Stimulated activated CD8-positive, alpha-beta memory T cell treated with anti-CD3 and anti-CD28 coated beads, Interleukin-12 subunit alpha, Interleukin-12 subunit beta, amount 100 ng/mL, for 1 hour (primary cell): ENCODE results near the gene NUDT1.

ENCODE experiments used
- DNase-seq: peaks from one replicate; pipeline ENCODE4 v3.0.0-alpha.2; 2020; ENCODE audit warnings: low read depth

NUDT1 gene

DNA sequence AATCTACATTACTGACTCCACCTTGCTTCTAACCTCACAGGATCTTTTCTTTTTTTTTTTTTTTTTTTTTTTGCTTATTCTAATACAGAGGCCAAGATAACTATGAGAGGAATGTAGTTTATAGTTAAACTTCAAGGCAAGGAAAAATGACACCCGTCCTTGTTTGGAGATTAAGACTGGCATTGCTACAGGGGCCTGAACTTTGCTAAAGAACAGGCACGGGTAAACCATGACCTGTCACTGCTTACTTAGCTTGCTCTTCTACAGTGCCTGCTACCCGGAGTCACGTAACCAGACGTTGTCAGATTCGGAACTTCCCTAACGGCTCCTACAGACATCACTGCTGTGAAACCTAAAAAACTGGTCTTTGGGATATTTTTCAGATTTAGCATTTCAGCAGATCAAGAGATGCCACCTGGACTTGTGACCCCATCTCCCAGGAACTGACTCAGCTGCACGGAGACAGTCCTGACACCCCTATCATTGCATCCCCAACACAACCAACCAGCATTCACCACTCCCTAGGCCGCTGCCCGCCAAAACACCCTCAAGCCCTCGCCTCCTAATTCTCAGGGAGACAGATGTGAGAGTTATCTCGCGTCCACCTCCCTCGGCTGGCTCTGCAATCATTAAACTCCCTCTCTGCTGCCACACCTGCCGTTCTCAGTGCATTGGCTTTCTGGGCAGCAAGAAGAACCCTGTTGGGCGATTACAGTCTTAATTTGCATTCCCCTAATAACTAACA is 36.8 kb upstream of the NUDT1 start:
- no peak for DNase-seq

DNA sequence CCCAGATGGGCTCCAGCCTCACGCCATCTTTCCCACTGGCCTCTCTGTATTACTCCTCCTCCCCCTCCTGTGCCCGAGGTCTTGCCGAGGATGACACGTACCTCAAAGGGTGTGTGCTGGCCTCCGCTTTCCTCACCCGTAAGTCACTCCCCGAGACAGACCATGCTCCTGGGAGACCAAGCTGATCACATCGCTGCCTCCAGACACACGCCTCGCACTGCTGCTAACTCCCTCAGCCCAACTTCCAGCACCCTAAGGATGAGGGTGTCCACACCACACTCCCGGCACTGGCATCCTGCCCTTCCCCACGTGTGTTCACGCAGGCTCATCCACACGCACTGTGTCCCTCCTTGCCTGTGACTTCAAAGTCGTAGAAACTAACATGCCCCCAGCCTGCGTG is 33.3 kb upstream of the NUDT1 start:
- DNase-seq, result no peak

DNA sequence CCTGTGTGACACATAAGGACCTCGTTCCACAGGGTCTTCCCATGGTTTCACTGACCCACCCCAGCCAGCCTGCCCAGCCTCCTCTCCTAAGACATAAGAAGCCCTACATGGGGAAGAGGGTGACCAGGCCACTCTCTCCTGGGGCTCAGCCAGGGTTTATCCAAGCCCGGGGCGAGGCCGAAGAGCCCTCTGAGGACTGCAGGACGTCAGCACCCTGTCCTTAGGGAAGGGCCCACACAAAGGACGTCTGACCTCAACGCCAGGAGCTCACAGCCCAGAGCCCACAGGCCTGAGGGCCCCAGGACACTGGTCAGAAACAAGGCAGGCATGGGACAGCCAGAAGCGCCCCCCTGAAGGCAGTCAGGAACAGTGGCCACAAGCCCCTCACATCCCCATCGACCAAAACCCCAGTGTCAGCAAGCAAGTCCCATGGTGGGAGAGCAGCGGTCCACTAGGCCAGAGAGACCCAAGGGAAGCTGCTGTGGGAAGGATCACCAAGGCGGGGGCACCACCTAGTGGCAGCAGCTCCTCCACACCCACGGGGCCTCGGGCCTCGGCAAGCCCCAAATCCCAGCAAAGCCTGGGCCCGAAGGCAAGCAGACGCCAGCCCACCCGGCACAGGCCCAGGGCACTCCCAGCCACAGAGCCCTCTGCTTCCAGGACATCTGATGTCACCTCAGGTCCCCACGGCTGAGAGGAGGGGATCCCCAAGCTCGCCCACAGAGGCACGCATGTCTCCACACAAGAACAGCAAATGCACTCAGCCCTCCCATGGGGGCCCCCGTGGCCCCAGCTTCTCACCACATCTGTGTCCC is 32.7 kb upstream of the NUDT1 start:
- DNase-seq, result no peak

DNA sequence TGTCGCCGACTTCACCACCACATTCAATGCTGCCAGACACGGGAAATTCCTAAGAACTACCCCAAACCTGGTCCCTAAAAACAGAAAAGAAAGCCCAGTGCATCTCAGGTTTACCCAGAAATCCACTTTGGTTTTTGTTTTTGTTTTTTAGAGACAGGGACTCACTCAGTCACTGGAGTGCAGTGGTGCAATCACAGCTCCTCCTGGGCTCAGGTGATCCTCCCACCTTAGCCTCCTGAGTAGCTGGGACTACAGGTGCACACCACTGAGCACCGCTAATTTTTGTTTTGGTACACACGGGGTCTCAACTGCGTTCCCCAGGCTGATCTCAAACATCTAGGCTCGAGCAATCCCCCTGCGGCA is 32.1 kb upstream of the NUDT1 start:
- DNase-seq, result no peak

DNA sequence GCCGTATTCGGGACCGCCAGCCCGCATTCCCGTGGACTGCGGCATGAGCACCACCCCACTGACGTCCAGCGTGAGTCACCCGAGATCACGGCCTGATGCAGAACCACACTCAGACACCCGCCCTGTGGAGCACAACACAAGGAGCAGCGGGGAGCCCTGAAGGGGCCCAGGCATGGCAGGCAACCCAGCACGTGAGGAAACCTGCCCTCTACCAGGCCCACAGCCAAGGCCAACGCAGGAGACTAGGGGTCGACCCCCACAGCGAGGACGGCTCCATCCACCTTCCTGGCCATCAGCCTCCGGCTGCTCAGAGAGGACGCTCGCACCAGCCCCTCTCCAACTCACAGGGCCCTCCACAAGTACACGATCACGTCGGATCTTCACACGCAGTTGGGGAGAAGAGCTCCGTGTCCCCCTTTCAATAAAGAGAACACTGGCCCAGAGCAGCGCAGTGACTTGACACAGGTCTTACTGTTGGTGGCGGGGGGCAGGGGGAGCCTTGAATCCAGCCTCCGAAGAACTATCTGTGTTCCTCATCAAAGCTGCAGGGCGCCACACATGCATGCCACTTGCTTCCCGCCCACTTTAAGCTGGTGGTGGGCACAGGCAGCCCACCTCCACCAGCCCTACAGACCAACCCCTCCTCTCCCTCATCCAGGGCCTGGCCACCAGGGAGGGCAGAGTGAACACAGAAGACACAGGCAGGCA is 31.3 kb upstream of the NUDT1 start:
- no peak for DNase-seq

DNA sequence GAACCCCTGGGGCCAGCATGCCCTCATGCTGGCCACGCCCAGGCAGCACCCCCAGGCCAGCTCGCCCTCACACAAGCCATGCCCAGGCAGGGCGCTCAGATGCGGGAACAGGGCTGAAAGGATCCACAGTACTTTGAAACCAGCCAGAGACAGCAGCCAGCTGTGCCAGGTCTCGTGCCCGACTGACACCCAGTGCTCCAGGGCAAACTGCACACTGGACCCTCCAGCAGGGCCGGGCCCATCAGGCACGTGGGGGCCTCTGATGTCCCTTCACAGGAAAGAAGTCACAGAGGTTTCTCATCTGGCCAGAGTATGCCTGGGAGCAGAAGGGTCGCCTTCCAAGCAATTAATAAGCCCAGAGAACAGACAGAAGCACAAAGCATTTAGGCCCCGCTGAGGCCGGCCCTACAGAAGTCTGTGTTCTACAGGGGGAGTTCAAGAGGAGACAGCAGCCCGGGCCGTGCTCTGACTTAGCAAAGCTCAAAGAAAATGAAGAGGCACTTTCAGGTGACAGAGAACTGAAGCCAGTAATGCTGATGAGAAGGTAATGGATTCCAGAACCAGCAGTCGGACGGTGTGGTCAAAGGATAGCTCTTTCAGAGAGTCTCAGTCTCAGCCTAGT is 30.7 kb upstream of the NUDT1 start:
- no peak for DNase-seq

DNA sequence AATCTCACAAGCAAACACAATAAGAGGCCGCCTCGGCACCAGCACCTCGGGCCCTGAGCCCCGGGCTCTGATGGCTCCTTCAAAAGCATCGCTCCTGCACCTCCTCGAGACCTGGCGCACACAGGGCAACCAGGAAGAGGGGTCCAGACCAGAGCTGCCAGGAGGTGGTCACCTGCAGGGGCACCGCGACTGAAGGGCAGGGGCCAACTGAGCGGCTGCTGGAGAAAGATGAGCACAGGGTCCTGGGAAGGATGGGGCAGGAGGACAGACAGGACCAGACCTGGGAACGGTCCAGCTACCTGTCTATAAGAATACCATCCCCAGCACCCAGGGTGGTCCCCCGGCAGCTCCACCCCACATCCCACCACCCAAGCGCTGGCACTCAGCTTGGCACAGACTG is 30.1 kb upstream of the NUDT1 start:
- no peak for DNase-seq

DNA sequence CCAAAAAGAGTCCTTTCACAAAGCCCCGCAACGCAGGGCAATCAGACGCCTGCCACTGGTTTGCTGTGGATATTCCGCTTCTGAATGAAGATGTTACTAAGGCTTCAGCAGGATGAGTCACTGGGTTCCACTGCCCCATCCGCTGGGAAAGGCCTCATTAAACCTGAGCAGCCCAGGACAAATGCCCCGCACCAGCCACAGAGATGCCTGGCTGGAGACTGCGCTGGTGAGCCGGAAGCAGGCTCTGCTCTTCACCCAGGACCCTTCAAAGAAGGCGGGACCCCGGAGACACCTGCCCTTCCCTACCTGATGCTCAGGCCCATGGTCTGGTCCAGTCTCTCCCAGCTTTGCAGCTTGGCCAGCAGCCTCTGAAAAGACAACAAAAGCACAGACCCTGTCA is 29.1 kb upstream of the NUDT1 start:
- DNase-seq, result no peak

DNA sequence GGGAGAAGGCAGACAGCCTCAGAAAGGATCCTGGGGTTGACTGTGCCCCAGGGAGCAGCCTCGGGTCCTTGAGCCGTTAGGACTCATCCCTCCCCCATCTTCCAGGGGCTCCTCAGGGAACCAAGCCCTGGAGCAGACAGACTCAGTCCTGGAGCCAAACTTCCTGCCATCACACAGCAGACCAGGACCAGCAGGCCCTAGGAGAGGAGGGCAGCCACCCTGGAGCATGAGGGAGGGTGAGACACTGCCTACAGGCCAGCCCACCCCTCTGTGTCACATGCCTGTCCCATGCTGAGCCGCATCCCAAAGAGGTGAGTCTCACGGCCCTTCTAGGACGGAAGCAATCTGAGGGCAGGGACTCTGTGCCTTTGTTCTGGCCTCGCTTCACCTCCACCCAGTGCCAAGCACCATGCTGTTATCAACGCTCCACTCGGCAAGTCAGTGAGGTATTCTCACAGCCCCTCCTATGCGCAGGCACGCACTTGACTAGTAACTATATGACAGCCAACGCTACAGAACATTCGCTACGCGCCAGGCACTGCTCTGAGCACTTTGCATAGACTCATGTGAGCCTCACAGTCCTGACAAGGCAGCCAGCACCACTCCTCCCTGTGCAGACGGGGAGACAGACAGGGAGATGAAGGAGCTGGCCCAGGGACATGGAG is 28.3 kb upstream of the NUDT1 start:
- no peak for DNase-seq

DNA sequence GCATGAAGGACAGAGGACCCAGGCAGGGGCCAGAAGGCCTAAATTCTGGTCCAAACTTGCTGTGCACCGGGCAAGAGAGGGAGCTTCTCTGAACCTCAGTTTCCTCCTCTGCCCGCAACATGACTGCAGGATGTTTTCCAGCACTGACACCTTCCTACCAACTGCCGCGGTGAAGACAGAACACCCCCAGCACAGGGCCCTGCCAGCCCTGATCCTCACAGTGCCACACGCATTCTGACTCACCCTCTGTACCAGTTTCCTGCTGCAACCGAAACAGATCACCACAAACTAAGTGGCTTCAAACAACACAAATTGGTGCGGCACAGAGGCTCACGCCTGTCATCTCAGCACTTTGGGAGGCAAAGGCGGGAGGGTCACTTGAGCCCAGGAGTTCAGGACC is 27.4 kb upstream of the NUDT1 start:
- DNase-seq, result no peak

DNA sequence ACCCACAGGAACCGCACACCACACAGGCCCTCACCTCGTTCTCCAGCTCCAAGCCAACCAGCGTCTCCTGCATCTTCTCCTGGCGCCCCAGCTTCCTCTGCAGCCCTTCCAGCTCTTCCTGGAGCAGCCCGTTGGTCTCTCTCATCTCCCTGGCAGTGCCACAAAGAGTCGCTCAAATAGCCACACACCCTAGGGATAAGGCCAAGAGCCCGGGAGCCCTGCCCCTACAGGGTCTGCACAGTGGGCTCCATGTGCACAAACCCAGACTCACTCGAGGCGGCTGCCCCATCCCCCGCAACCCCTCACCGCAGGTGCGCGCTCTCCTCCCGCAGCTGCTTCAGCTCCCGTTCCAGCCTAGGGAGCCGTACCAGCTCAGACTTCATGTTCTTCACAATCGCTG is 26.2 kb upstream of the NUDT1 start:
- no peak for DNase-seq

DNA sequence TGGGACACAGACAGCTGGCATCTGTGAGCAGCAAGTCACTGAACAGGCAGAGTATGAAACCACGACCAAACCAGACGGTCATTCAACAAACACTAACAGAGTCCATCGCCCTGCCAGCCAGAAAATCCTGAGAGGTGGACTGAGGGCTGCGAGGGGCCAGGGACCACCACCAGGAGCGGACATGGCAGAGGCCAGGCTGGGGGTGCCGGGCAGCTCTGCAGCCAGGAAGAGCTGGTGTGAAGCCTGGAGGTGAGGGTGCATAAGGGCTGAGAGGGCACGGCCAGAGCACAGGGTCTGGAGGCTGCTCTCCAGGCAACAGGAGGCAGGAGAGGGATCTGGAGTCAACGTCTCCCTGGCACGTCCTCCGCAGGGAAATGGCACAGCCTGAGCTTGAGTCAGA is 24.8 kb upstream of the NUDT1 start:
- DNase-seq, result no peak

DNA sequence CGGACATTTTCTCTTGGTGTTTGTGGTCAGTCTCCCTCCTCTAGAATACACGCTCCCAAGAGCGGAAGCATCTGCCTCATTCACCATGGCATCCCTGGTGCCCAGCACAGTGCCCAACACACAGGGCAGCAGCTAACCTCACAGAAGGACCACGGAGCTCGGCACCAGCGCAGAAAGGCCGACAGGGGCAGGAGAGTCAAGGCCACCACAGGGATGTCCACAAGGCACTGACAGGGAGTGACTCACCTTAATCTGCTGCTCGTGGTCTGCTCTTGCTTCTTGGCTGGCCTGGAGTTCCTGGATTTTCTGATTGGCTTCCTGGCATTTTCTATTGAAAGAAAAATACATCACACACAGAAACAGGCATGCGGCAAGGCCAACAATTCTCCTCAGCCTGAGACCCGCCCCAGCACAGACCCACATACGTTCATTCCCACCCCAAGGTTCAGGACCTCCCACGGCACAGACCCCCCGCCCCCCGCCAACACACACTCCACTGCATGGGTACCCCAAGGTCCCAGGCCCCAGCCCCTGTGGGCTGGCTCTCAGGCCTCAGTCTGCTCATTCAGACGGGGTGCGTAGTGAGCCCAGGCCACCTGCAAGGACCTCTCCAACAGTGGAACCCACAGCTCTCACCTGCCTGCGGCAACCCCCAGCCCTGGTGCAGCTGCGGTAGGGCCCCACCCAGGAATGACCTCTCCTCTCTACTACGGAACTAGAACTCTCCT is 24.1 kb upstream of the NUDT1 start:
- no peak for DNase-seq

DNA sequence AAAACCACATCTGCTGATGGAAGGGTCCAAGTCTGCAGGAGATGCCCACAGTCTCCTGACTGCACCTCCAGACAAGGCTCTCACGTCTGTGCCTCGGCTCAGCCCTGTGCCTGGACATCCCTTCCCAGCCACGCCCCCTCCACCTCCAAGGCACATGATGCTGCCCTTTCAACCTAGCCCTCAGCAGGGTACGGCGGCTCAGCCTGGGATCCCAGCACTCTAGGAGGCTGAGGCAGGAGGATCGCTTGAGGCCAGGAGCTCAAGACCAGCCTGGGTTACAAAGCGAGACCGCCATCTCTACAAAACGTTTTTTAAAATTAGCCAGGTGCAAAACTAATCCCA is 23.6 kb upstream of the NUDT1 start:
- DNase-seq, result no peak

DNA sequence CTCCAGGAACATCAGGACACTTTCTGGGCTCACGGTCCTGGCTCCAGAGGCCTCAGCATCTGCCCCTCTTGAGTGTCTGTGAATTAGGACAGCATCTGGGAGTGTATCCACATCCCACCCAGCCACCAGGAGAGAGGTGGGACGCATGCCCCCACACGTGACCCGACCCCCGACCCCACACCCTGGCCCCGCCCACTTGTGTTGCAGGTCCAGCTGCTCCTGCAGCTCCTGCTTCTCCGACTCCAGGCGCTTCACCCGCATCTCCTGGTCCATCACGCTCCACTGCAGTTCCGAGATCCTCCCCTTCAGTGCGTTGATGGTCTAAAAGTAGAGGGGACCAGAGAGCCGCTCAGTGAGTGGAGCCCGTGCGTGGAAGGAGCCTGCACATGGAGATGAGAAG is 22.9 kb upstream of the NUDT1 start:
- no peak for DNase-seq

DNA sequence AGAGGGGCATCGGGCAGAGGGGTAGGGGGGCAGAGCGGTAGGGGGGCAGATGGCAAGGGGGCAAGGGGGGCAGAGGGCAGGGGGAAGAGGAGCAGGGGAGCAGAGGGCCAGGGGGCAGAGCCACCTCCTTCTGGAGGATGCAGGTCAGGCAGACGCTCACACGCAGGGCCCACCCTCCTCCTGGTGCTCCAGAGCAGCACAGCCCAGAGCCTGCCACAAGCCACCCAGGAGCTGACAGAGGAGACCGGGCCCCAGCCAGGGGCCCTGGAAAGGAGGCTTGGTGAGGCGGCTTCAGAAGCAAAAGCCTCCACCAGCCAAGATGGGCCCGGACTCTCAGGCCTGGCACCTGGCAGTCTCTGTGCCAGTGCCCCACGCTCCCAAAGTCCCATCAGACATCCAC is 22.4 kb upstream of the NUDT1 start:
- DNase-seq, result no peak

DNA sequence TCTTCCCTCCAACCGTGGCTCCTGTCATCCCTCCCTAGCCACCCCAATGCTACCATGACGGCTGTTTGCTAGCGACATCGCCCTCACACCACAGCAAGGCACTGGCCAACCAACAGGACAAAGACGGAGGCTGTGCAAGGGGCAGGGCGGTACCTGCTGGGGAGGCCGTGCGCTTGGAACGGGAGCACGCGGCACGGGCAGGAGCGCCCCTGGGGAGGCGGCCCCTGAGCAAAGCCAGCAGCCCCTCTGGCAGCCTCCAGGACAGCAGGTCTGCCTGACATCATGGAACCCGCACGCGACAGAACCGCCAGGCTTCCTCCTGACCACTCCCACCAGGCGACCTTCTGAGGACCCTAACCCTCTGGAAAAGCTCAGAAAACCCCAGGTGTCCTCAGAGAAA is 22.0 kb upstream of the NUDT1 start:
- DNase-seq, result no peak

DNA sequence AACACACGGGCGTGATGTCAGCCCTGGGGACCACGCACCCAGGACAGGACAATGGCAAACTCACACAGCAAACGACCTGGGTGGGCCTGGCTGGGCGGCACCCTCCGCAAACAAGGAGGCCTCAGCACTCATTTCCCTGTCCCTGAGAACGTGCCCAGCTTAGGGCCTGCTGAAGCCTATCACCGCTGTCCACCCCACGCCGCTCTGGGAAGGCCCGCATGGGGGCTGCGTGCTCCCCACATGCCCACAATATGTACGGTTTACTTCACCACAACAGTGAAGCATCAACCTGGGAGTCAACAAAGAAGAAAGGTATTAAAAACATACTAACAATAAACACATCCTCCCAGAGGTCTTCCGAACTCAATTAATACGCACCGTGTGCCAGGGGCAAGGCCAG is 21.5 kb upstream of the NUDT1 start:
- DNase-seq, result no peak

DNA sequence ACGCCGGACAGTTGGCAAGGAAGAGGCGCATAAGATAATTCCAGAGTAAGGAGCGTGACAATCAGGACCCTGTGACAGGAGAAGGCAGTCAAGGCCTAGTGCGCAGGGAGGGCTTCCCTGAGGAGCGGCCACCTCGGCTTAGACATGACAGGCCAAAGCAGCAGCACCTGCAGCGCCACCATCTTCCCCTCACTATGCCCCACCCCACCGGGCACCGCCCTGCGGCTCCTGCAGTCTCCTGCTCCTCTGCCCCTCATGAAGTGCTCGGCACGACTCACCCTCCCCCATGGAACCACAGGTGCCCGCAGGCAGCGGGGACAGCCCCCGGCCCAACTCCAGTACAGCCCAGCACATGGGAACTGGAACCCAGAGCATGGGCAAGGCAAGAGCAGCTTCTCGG is 21.1 kb upstream of the NUDT1 start:
- DNase-seq, result no peak

DNA sequence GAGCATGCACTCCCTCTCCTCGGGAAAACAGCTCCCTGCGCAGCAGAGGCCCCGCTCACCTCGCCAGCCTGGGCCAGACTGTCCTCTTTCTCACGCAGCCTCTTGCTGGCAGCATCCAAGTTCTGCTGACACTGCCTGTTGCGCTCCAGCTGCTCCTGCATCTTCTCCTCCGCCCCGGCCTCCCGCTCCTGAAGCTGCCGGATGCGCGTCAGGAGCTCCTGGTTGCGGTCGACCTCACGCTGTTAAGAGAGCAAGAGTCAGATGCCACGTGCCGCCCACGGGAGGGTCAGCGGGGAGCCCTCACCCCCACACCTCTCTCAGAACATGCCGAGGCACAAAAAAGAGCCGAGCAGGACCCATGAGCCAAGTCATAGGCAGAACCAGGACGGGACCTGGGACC is 19.5 kb upstream of the NUDT1 start:
- DNase-seq, result no peak

DNA sequence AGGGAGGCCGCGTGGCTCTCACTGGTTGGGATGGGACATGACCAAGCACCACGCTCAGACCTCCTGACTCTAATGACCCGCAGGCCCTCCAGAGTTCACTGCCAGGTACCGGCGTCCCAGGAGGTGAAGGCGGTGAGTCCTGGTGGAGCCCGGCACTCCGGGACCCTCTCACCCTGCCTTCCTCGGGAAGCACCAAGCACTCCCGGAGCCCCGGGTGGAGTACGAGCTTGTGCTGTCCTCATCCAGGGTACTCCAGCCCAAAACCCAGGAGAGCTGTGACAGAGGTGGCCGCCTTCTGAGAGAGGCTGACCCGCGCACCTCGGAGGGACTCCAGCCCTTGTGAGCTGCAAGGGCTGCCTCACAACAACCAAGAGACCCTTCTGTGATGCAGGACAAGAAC is 18.7 kb upstream of the NUDT1 start:
- DNase-seq, result no peak

DNA sequence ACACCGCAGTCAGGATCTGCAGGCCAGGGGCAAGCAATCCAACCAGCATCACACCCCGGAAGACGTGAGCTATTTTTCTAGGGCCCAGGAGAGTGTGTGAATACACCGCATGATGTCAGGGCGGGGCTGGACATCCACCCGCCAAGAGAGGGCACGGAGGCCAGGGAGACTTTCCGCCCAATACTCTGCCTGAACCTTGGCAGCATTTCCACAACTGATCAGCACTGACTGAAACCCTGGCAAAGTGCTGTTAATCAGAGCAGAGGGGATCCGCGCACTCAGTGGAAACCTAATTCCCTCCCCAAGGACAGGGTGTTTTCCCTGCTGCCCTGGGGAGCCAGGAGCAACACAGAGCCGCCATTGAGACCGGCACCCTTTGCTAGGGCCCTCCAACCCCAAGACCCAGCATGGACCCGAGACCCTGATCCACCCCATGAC is 17.5 kb upstream of the NUDT1 start:
- no peak for DNase-seq
